ENCODE measurements around the gene ZNF142. TPM values are rescaled to one million over a fixed set of nuclear protein-coding genes. Genes with fewer than 3 reads are reported as not detected.

Gene ZNF142
- total and polyA plus RNA-seq, 2 of the 4 experiments (the other 2 are of a cell fraction): 4.3 to 9.7 TPM

DNA sequence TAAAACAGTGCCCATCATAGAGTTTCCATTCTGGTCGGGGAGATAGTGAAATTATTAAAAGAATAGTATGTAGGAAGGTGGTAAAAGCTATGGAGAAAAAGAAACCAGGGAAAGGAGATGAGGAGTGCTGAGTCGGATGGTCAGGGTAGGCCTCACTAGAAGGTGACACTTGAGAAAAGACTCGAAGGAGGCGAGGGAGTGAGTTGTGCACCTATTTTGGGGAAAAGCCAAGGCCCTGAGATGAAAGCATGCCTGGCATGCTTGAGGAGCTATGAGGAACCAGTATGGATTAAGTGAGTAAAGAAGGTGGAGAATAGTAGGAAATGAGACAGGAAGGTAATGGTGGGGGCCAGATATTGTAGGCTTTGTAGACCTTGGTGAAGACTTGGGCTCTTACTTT lies 43.9 kb upstream of the ZNF142 start:
- Histone ChIP-seq H4K5ac (ENCODE audit: low read depth, low read length) (no peak overlapping the region), H2BK120ac (ENCODE audit: low read depth, low read length) (no peak overlapping the region), H3K18ac (ENCODE audit: low read depth, low read length) (no peak overlapping the region), H3K56ac (ENCODE audit: extremely low read depth, insufficient read depth, low read length) (no peak overlapping the region), H3K4me1 (ENCODE audit: control insufficient read depth, insufficient read depth, low read length) (no peaks in the 10 kb centered on the region), H4K91ac (ENCODE audit: insufficient read depth, low read depth, low read length) (no peak overlapping the region), H4K8ac (ENCODE audit: low read depth in 2 of 2, low read length in 2 of 2) (no peak overlapping the region), H3K9ac (ENCODE audit: low read depth, low read length) (no peak overlapping the region), H3K4me3 (ENCODE audit: insufficient read depth, low read depth, low read length) (no peak overlapping the region), H3K4ac (ENCODE audit: low read depth, low read length) (no peak overlapping the region), H3K36me3 (ENCODE audit: control insufficient read depth, insufficient read depth, low read length) (peaks cover 14% of the 10 kb centered on the region), H3K23ac (ENCODE audit: low read depth, low read length) (no peak overlapping the region), H3K9me3 (ENCODE audit: control insufficient read depth, insufficient read depth, low read length) (no peaks in the 10 kb centered on the region), H2AK5ac (ENCODE audit: low read depth, low read length) (no peak overlapping the region), H2BK15ac (ENCODE audit: low read depth, low read length) (no peak overlapping the region), H2AK9ac (replicated peaks; ENCODE audit: low read depth, low read length, poor library complexity) (no peak overlapping the region), H3K9me1 (ENCODE audit: insufficient read depth, low read length) (no peaks in the 10 kb centered on the region), H3K79me1 (ENCODE audit: low read depth in 1 of 2, low read length in 2 of 2) (no peaks in the 10 kb centered on the region), H2BK5ac (ENCODE audit: low read depth, low read length, poor library complexity, severe bottlenecking) (no peak overlapping the region), H3K27me3 (ENCODE audit: control insufficient read depth, insufficient read depth, low read length) (no peaks in the 10 kb centered on the region), H4K20me1 (ENCODE audit: insufficient read depth, low read length) (no peaks in the 10 kb centered on the region), H2BK20ac (ENCODE audit: low read depth, low read length) (no peak overlapping the region), H2AFZ (replicated peaks; ENCODE audit: low read length, poor library complexity) (no peak overlapping the region), H3K4me2 (ENCODE audit: low read depth, low read length) (no peak overlapping the region), H3K27ac (ENCODE audit: insufficient read depth, low read length) (no peak overlapping the region), H3K14ac (replicated peaks; ENCODE audit: low read depth, low read length) (no peak overlapping the region)
- TF ChIP-seq, protein P1, sequence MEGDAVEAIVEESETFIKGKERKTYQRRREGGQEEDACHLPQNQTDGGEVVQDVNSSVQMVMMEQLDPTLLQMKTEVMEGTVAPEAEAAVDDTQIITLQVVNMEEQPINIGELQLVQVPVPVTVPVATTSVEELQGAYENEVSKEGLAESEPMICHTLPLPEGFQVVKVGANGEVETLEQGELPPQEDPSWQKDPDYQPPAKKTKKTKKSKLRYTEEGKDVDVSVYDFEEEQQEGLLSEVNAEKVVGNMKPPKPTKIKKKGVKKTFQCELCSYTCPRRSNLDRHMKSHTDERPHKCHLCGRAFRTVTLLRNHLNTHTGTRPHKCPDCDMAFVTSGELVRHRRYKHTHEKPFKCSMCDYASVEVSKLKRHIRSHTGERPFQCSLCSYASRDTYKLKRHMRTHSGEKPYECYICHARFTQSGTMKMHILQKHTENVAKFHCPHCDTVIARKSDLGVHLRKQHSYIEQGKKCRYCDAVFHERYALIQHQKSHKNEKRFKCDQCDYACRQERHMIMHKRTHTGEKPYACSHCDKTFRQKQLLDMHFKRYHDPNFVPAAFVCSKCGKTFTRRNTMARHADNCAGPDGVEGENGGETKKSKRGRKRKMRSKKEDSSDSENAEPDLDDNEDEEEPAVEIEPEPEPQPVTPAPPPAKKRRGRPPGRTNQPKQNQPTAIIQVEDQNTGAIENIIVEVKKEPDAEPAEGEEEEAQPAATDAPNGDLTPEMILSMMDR (conservative IDR thresholded peaks at IDR 0.05; ENCODE audit: low read depth, low read length): no peak
- no peak for TF ChIP-seq RAD21 (IDR thresholded peaks at IDR 0.05; ENCODE audit: low read length)
- TF ChIP-seq NFE2L2 (IDR thresholded peaks at IDR 0.05; ENCODE audit: low read depth, low read length): no peak
- TF ChIP-seq POLR2A (IDR thresholded peaks at IDR 0.05; ENCODE audit: low read depth, low read length): no peak
- TF ChIP-seq MAZ (IDR thresholded peaks at IDR 0.05; ENCODE audit: borderline replicate concordance, low read depth, low read length): no peak
- no peak for TF ChIP-seq CEBPB (IDR thresholded peaks at IDR 0.05; ENCODE audit: low read depth, low read length)
- no peak for TF ChIP-seq RFX5 (IDR thresholded peaks at IDR 0.05; ENCODE audit: low read depth, low read length)
- CTCF ChIA-PET: interaction anchor here (1.3 kb wide), 1 partner anchor 144 kb away, joined by 3 read pairs; no protein-coding TSS in a partner anchor
- POLR2A ChIA-PET (ENCODE audit: unreplicated experiment): no interaction called here
- no peak for DNase-seq
- in situ Hi-C loops (cut with MboI; ENCODE audit: low sequenced_read_pairs): no loop called here
- 88% methylated on average over 4 of the region's 4 CpGs; no CpG with 5 or more reads in 1 of the 2 experiments for WGBS, 2 experiments (ENCODE audit: extremely low coverage in 2 of 2, insufficient read length in 1 of 2)
- dilution Hi-C loops (cut with HindIII; ENCODE audit: low sequenced_read_pairs, unreplicated experiment): no loop called here
- no TSS peak for BruUV-seq (replicated peaks)
- intact Hi-C loops (cut with micrococcal nuclease): no loop called here
- no peak for ATAC-seq (ENCODE audit: low read depth)
